Mammary epithelial cell (primary cell): Measurements from ENCODE around the gene THOP1.

Source experiments
- CTCF ChIP-seq, 2 donors: IDR thresholded peaks in 1 of 2; conservative IDR thresholded peaks in 1 of 2; 2 replicates each; pipeline ENCODE4 v1.5.1; 2011 to 2012; ENCODE audit warnings: inconsistent platforms in 2 of 2, low read length in 2 of 2, mild to moderate bottlenecking in 2 of 2, control low read depth in 1 of 2, low read depth in 1 of 2; ENCODE audit not compliant: insufficient read depth in 1 of 2; ENCODE audit errors: extremely low read depth in 1 of 2
- EZH2 ChIP-seq: IDR thresholded peaks from 2 replicates; pipeline ENCODE4 v1.6.1; 2012; ENCODE audit warnings: low read length, inconsistent platforms, borderline replicate concordance

- no peak for TF ChIP-seq CTCF (conservative IDR thresholded peaks at IDR 0.05 in 1 of 2, IDR thresholded peaks at IDR 0.05 in 1 of 2; ENCODE audit: extremely low read depth in 1 of 2, insufficient read depth in 1 of 2, low read depth in 1 of 2, low read length in 2 of 2)
- no peak for TF ChIP-seq EZH2
Measured at GRCh38 chr19:2799273-2800020, 14.1 kb downstream of the THOP1 start.
